Loucy (cell line): ENCODE measurements around the gene PARD3B.

Source experiments
- H2AFZ ChIP-seq: fragments of 200-600 bp; sonication (generic); 2 replicates; pipeline ENCODE4 v1.6.0; 2016; ENCODE audit warnings: antibody characterized with exemption, mild to moderate bottlenecking, low read length, moderate library complexity
- H3F3A ChIP-seq: fragments of 200-600 bp; 2 replicates; pipeline ENCODE4 v1.6.0; 2016; ENCODE audit warnings: antibody characterized with exemption, low read depth, mild to moderate bottlenecking
- H3K27me3 ChIP-seq: fragments of 200-600 bp; sonication (generic); 2 replicates; pipeline ENCODE4 v1.6.1; 2014; ENCODE audit warnings: low read length, mild to moderate bottlenecking; ENCODE audit not compliant: insufficient read depth, poor library complexity, severe bottlenecking
- H3K36me3 ChIP-seq: fragments of 200-600 bp; sonication (generic); 2 replicates; pipeline ENCODE4 v1.6.1; 2016; ENCODE audit warnings: low read length; ENCODE audit not compliant: insufficient read depth
- H3K4me1 ChIP-seq: fragments of 200-600 bp; sonication (generic); 2 replicates; pipeline ENCODE4 v1.5.1; 2014; ENCODE audit warnings: low read length, mild to moderate bottlenecking; ENCODE audit not compliant: insufficient read depth, poor library complexity, severe bottlenecking
- H3K4me2 ChIP-seq: fragments of 200-600 bp; sonication (generic); 2 replicates; pipeline ENCODE4 v1.6.0; 2014; ENCODE audit warnings: antibody characterized with exemption, low read length, low read depth, mild to moderate bottlenecking; ENCODE audit not compliant: poor library complexity, severe bottlenecking
- H3K4me3 ChIP-seq: fragments of 200-600 bp; sonication (generic); 2 replicates; pipeline ENCODE4 v1.5.1; 2014; ENCODE audit warnings: low read length, mild to moderate bottlenecking, mixed read lengths; ENCODE audit not compliant: poor library complexity, severe bottlenecking
- H3K79me2 ChIP-seq: fragments of 200-600 bp; sonication (generic); 2 replicates; pipeline ENCODE4 v1.6.1; 2014; ENCODE audit warnings: low read length; ENCODE audit not compliant: insufficient read depth
- H3K9ac ChIP-seq: fragments of 200-600 bp; sonication (generic); 2 replicates; pipeline ENCODE4 v1.6.0; 2014; ENCODE audit warnings: mild to moderate bottlenecking, low read depth, low read length, moderate library complexity; ENCODE audit not compliant: poor library complexity, severe bottlenecking
- H3K9me2 ChIP-seq: fragments of 200-600 bp; sonication (generic); replicated peaks from 2 replicates; pipeline ENCODE4 v1.6.1; 2016; ENCODE audit warnings: low read depth, low read length, mixed read lengths
- H3K9me3 ChIP-seq: fragments of 200-600 bp; sonication (generic); 2 replicates; pipeline ENCODE4 v1.6.1; 2014; ENCODE audit warnings: mild to moderate bottlenecking, antibody characterized with exemption, low read length, low read depth; ENCODE audit not compliant: insufficient read depth
- H4K20me1 ChIP-seq: fragments of 200-600 bp; sonication (generic); 2 replicates; pipeline ENCODE4 v1.6.0; 2014; ENCODE audit warnings: antibody characterized with exemption, low read length, mild to moderate bottlenecking; ENCODE audit not compliant: insufficient read depth, poor library complexity, severe bottlenecking
- EZH2phosphoT487 ChIP-seq: fragments of 200-600 bp; IDR thresholded peaks from 2 replicates; pipeline ENCODE4 v1.6.1; 2018; ENCODE audit warnings: antibody characterized with exemption, mild to moderate bottlenecking, moderate library complexity, borderline replicate concordance
- TF ChIP-seq, protein P1 (sequence below): fragments of 200-600 bp; sonication (generic); conservative IDR thresholded peaks from 2 replicates; pipeline ENCODE4 v1.5.1; 2014; ENCODE audit warnings: mild to moderate bottlenecking, antibody characterized with exemption, low read length

Gene PARD3B

GRCh38 chr2:204586444-204587180 lies 41.3 kb downstream of the PARD3B start:
- H3K4me3 ChIP-seq: no peak overlapping the region
- TF ChIP-seq, protein P1, sequence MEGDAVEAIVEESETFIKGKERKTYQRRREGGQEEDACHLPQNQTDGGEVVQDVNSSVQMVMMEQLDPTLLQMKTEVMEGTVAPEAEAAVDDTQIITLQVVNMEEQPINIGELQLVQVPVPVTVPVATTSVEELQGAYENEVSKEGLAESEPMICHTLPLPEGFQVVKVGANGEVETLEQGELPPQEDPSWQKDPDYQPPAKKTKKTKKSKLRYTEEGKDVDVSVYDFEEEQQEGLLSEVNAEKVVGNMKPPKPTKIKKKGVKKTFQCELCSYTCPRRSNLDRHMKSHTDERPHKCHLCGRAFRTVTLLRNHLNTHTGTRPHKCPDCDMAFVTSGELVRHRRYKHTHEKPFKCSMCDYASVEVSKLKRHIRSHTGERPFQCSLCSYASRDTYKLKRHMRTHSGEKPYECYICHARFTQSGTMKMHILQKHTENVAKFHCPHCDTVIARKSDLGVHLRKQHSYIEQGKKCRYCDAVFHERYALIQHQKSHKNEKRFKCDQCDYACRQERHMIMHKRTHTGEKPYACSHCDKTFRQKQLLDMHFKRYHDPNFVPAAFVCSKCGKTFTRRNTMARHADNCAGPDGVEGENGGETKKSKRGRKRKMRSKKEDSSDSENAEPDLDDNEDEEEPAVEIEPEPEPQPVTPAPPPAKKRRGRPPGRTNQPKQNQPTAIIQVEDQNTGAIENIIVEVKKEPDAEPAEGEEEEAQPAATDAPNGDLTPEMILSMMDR: no peak
- no peak for TF ChIP-seq EZH2phosphoT487
- H3K4me2 ChIP-seq: no peak overlapping the region
- no peaks in the 10 kb centered on the region for H3K4me1 ChIP-seq
- H3F3A ChIP-seq: no peaks in the 10 kb centered on the region
- H3K27me3 ChIP-seq: no peaks in the 10 kb centered on the region
- no peaks in the 10 kb centered on the region for H3K79me2 ChIP-seq
- no peaks in the 10 kb centered on the region for H4K20me1 ChIP-seq
- H3K9ac ChIP-seq: no peak overlapping the region
- H2AFZ ChIP-seq: no peak overlapping the region
- H3K9me3 ChIP-seq: no peaks in the 10 kb centered on the region
- H3K9me2 ChIP-seq: no peaks in the 10 kb centered on the region
- H3K36me3 ChIP-seq: no peaks in the 10 kb centered on the region

- no peak for TF ChIP-seq EZH2phosphoT487
- Histone ChIP-seq H3K79me2 (no peaks in the 10 kb centered on the region), H3K9me2 (no peaks in the 10 kb centered on the region), H3K9me3 (no peaks in the 10 kb centered on the region), H3K9ac (no peak overlapping the region), H3K4me2 (no peak overlapping the region), H3K36me3 (no peaks in the 10 kb centered on the region), H3F3A (no peaks in the 10 kb centered on the region), H2AFZ (no peak overlapping the region), H3K4me1 (no peaks in the 10 kb centered on the region), H3K4me3 (no peak overlapping the region), H3K27me3 (no peaks in the 10 kb centered on the region), H4K20me1 (no peaks in the 10 kb centered on the region)
Observed at GRCh38 chr2:204590063-204590462, 44.8 kb downstream of the PARD3B start.

- no peak overlapping the region for H3K4me3 ChIP-seq
- H3K4me1 ChIP-seq: no peaks in the 10 kb centered on the region
- no peaks in the 10 kb centered on the region for H3F3A ChIP-seq
- no peaks in the 10 kb centered on the region for H4K20me1 ChIP-seq
- H3K27me3 ChIP-seq: no peaks in the 10 kb centered on the region
- TF ChIP-seq, protein P1: no peak
- H3K79me2 ChIP-seq: no peaks in the 10 kb centered on the region
- no peak overlapping the region for H3K4me2 ChIP-seq
- H3K9ac ChIP-seq: no peak overlapping the region
- H3K9me2 ChIP-seq: no peaks in the 10 kb centered on the region
- H3K9me3 ChIP-seq: no peaks in the 10 kb centered on the region
- H3K36me3 ChIP-seq: no peaks in the 10 kb centered on the region
- no peak overlapping the region for H2AFZ ChIP-seq
Observed at GRCh38 chr2:204591225-204591624, 46.0 kb downstream of the PARD3B start.

DNA sequence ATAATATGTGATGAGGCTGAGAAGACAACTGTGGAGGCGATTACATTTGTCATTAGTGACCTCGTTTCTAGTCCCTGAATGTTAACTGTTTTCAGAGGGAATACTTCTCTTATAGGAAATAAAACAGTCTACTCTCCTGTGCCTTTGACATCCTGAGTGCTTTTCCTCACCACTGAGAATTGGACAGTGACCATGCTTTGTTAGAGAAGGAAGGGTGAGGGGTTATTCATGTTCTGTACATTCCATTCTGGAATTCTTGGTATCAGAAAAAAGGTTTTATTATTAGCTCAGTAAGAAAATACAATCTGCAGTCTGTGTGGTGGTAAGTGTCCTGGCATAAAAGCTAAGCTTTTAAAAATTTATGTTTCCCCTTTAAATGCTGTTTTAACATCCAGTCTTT lies 58.8 kb downstream of the PARD3B start:
- no peaks in the 10 kb centered on the region for H4K20me1 ChIP-seq
- H3K9me2 ChIP-seq: no peaks in the 10 kb centered on the region
- H3K9me3 ChIP-seq: no peaks in the 10 kb centered on the region
- H3K4me2 ChIP-seq: no peak overlapping the region
- no peaks in the 10 kb centered on the region for H3F3A ChIP-seq
- no peak overlapping the region for H2AFZ ChIP-seq
- no peak overlapping the region for H3K4me3 ChIP-seq
- no peaks in the 10 kb centered on the region for H3K4me1 ChIP-seq
- no peak overlapping the region for H3K9ac ChIP-seq
- H3K27me3 ChIP-seq: no peaks in the 10 kb centered on the region
- no peaks in the 10 kb centered on the region for H3K79me2 ChIP-seq
- H3K36me3 ChIP-seq: no peaks in the 10 kb centered on the region
- TF ChIP-seq, protein P1: no peak
- TF ChIP-seq EZH2phosphoT487: no peak
